ENCODE results near the gene BCL7A. TPM values are rescaled to one million over a fixed set of nuclear protein-coding genes. Genes with fewer than 3 reads are reported as not detected.

The BCL7A gene
- total RNA-seq, 1 donor from 2014 or later, result 41.4 TPM

DNA sequence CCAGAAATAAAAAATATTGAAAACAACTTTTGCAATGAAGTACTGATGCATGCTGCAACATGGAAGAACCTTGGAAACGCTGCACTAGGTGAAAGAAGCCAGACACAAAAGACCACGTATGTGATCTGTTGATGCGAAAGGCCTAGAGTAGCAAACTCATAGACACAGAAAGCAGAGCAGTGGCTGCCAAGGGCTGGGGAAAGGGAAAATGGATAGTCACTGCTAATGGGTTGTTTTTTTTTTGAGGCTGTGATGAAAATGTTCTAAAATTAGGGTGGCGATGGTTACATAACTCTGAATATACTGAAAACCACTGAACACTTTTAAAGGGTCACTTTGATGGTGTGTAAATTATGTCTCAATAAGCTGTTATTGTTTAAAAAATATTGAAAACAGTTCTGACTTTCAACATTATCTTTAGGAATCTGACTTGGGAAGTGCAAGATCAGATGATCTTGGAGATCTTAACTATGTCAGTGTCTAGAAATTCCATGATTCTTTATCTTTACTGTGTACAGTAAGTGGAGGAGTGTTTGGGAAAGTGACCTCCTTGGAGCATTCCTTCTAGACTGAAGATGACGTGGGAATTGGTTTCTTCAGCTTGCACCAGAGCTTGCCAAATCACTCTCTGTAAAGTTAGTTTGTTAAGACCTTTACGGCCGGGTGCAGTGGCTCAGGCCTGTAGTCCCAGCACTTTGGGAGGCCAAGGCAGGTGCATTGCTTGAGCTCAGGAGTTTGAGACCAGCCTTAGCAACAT lies 69.3 kb downstream of the BCL7A start:
- Mint-ChIP-seq H3K4me3 (no peak overlapping the region), H3K4me1 (peaks cover 45% of the 10 kb centered on the region), H3K27me3 (no peaks in the 10 kb centered on the region), H3K9me3 (no peaks in the 10 kb centered on the region), H3K27ac (no peak overlapping the region), H3K36me3 (ENCODE audit: low read depth) (peaks cover 30% of the 10 kb centered on the region)
- intact Hi-C loops (cut with micrococcal nuclease), result no loop called here
- CTCF ChIA-PET, result interaction anchor here (1.0 to 1.5 kb wide), 2 partner anchors 12 to 172 kb away, joined by 3 read pairs; partner anchors contain the start of genes CFAP251 and MLXIP
- ATAC-seq (ENCODE audit: low read depth) (no peak), DNase-seq (no peak)
- POLR2A ChIA-PET, result interaction anchor here (0.7 to 2.9 kb wide), 2 partner anchors 10 to 117 kb away, joined by 4 to 12 read pairs; no protein-coding TSS in a partner anchor
- TF ChIP-seq CTCF (IDR thresholded peaks at IDR 0.05), result no peak

GRCh38 chr12:122093098-122093883 lies 71.6 kb downstream of the BCL7A start:
- POLR2A ChIA-PET, result no interaction called here

DNA sequence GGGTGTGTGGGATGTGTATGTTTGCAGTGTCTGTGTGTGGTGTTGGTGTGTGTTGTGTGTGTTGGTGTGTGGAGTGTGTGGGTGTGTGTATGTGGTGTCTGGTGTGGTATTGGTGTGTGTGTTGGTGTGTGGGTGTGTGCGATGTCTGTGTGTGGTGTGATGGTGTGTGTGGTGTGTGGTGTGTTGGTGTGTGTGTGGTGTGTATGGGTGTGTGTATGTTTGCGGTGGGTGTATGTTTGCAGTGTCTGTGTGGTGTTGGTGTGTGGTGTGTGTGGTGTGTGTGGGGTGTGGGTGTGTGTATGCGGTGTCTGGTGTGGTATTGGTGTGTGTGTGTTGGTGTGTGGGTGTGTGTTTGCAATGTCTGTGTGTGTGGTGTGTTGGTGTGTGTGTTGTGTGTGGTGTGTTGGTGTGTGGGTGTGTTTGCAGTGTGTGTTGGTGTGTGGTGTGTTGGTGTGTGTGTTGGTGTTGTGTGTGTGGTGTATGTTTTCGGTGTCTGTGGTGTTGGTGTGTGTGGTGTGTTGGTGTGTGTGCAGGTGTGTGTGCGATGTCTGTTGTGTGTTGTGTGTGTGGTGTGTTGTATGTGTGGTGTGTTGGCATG lies 72.6 kb downstream of the BCL7A start:
- Mint-ChIP-seq H3K27ac (no peak overlapping the region), H3K27me3 (no peaks in the 10 kb centered on the region), H3K36me3 (ENCODE audit: low read depth) (peaks cover 10% of the 10 kb centered on the region), H3K4me3 (no peak overlapping the region), H3K4me1 (peaks cover 42% of the 10 kb centered on the region), H3K9me3 (no peaks in the 10 kb centered on the region)
- TF ChIP-seq CTCF (IDR thresholded peaks at IDR 0.05), result no peak
- ChIA-PET POLR2A (no interaction called here), CTCF (no interaction called here)
- ATAC-seq (ENCODE audit: low read depth) (no peak), DNase-seq (no peak)
- intact Hi-C loops (cut with micrococcal nuclease), result no loop called here

More at GRCh38 chr12:122093098-122093883, 71.6 kb downstream of the BCL7A start:
- Mint-ChIP-seq H3K27me3 (no peaks in the 10 kb centered on the region), H3K27ac (no peak overlapping the region), H3K36me3 (ENCODE audit: low read depth) (peaks cover 13% of the 10 kb centered on the region), H3K4me1 (peaks cover 40% of the 10 kb centered on the region), H3K4me3 (no peak overlapping the region), H3K9me3 (no peaks in the 10 kb centered on the region)
- TF ChIP-seq CTCF (IDR thresholded peaks at IDR 0.05), result no peak
- intact Hi-C loops (cut with micrococcal nuclease), result no loop called here
- DNase-seq (no peak), ATAC-seq (ENCODE audit: low read depth) (no peak)
- CTCF ChIA-PET, result no interaction called here

GRCh38 chr12:122094735-122095631 lies 73.3 kb downstream of the BCL7A start:
- CTCF ChIA-PET, result no interaction called here
- intact Hi-C loops (cut with micrococcal nuclease), result no loop called here
- Mint-ChIP-seq H3K9me3 (no peaks in the 10 kb centered on the region), H3K4me3 (no peak overlapping the region), H3K36me3 (ENCODE audit: low read depth) (peaks cover 6% of the 10 kb centered on the region), H3K27ac (no peak overlapping the region), H3K4me1 (peaks cover 42% of the 10 kb centered on the region), H3K27me3 (no peaks in the 10 kb centered on the region)
- POLR2A ChIA-PET, result interaction anchor here (0.6 to 2.2 kb wide), 3 partner anchors 9 to 138 kb away, joined by 4 to 8 read pairs (median 8); partner anchors contain the start of gene MLXIP
- DNase-seq, result no peak
- ATAC-seq (ENCODE audit: low read depth), result no peak
- no peak for TF ChIP-seq CTCF (IDR thresholded peaks at IDR 0.05)

All from activated B cell treated with CpG ODN at 0.5 μM for 24 hours (primary cell).